ENCODE results near the gene MAN1C1.

- TF ChIP-seq CTCF (IDR thresholded peaks at IDR 0.05) (no peak), POLR2A (IDR thresholded peaks at IDR 0.05) (no peak)
Observed at GRCh38 chr1:25779894-25780293, 163.3 kb downstream of the MAN1C1 start.
